HG02610 (cell line): ENCODE data around the gene TBC1D7.
"Not testable (repeated sequence)": the region's sequence is repeated elsewhere in the genome, so short reads cannot be mapped to it uniquely, and the experiment has no call there.

Experiments used
- ATAC-seq: cut with Tn5 transposase; IDR thresholded peaks from one replicate; pipeline ENCODE4 v1.9.1; 2021; ENCODE audit warnings: mild to moderate bottlenecking, moderate library complexity; ENCODE audit not compliant: unreplicated experiment

TBC1D7 gene

GRCh38 chr6:13326031-13326586 is 2.2 kb downstream of the TBC1D7 start:
- not testable (repeated sequence) for ATAC-seq

- ATAC-seq = no peak
Measured at GRCh38 chr6:13319891-13320564, 8.3 kb downstream of the TBC1D7 start.

DNA sequence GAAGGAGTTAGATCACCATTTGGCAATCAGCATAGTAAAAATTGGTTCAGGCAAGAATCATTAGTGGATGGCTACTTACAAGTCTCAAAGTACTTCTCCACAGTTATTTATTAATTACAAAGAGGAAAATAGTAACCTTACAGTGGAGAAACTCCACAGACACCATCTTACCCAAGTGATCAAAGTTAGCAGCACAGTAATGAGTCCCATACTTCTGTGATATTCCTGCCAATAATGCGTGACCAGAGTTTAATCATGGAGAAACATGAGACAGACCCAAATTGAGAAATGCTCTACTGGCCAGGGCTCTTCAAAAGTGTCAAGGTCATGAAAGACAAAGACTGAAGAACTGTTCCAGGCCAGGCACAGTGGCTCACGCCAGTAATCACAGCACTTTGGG is 9.5 kb downstream of the TBC1D7 start:
- no peak for ATAC-seq

DNA sequence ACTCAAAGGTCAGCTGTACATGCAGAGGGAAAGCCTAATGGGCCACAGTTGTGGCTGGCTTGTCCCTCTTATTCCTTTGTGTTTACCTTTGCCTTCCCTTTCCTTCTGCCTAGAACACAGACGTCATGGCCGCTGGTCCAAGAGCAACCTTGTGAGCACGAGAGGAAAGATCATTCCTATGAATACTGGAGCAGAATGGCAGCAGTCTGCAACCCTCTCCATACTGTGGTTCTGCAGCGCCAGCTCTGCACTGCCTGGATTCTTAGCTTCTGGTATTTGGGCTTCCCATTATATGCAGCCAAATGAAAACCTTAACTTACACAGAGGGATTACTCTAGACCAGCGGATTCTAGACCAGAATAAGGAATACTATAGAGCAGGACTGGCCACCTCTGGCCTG is 12.4 kb downstream of the TBC1D7 start:
- ATAC-seq = no peak

DNA sequence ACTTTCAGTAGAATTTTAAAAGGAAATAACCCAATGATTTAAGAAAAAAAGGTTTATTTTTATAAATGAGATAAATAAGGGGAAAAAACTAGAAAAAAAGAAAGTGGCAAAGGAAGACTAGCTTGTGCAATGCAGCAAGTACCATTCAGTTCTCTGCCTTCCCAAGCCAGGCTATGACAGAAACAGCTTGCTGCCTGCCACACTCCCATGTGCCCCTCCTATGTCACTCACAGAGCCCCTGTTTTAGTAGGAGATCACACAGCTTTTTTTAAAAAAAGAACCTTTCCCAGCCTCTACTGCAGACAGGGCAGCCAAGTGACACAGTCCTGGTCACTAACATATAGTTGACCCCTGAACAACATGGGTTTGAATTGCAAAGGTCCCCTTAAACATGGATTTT is 13.5 kb downstream of the TBC1D7 start:
- no peak for ATAC-seq

DNA sequence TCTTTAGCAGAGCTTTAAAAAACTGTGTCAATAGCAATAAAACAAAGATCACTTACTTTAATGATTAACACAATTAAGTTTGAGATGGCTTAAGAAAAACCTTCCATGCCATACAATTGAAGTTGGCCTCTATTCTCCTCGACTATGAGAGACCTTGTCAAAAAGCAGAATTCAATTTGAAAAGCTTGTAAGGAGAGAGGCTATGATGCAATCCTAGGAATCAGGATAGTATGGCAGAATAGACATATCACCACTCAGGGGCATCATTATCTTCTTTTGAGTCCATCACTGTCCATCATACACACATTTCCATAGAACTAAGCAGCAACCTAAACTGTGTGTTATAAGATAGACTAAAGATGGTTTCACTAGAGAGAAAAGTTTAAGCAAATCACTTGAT is 17.2 kb downstream of the TBC1D7 start:
- ATAC-seq = no peak

- no peak for ATAC-seq
Measured at GRCh38 chr6:13308332-13308731, 20.0 kb downstream of the TBC1D7 start.

DNA sequence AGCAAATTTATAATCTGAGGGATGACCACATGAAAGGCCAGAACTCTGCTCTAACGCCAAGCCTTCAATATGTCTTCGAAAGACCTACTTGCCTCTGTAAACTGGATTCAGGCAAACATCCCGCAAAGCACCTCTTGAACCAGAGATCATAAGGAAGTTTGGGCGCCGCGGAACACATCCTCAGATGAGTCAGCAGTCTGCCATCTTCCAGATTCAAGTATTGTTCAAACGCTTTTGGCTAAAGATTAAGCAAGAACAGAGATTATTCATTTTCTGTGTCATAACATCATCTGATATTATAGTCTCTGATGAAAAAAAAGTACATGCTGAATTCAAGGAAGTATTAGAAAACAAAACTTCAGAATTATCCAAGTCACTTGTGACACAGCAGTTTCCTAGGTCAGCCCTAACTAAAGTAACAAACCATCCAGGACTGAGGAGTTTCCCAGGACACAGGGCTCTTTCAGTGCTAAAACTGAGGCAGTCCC is 20.8 kb downstream of the TBC1D7 start:
- ATAC-seq = no peak

DNA sequence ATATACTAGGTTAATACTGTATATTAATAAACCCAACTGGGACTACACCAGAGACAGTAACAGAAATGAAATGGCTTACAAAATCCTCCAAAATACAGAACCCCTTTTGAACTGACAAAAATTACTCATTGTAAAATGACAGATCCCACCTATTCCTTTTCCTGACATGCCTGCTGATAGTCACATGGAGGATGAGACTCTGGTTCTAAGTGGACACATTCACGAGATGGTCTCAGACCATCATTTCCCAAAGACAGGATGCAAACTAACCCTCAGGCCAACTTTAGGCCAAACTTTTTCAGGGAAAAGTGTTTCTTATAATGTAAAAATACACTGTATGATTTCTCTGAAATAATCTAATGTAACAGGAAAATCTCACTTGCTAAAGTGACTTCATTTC is 22.5 kb downstream of the TBC1D7 start:
- ATAC-seq = no peak

- no peak for ATAC-seq
Measured at GRCh38 chr6:13305288-13305687, 23.0 kb downstream of the TBC1D7 start.

- ATAC-seq = peak; percentile 23
Measured at GRCh38 chr6:13304580-13305260, 23.6 kb downstream of the TBC1D7 start.

- no peak for ATAC-seq
Measured at GRCh38 chr6:13304101-13304500, 24.2 kb downstream of the TBC1D7 start.

- peak; percentile 47 for ATAC-seq
Measured at GRCh38 chr6:13303668-13304017, 24.7 kb downstream of the TBC1D7 start.

DNA sequence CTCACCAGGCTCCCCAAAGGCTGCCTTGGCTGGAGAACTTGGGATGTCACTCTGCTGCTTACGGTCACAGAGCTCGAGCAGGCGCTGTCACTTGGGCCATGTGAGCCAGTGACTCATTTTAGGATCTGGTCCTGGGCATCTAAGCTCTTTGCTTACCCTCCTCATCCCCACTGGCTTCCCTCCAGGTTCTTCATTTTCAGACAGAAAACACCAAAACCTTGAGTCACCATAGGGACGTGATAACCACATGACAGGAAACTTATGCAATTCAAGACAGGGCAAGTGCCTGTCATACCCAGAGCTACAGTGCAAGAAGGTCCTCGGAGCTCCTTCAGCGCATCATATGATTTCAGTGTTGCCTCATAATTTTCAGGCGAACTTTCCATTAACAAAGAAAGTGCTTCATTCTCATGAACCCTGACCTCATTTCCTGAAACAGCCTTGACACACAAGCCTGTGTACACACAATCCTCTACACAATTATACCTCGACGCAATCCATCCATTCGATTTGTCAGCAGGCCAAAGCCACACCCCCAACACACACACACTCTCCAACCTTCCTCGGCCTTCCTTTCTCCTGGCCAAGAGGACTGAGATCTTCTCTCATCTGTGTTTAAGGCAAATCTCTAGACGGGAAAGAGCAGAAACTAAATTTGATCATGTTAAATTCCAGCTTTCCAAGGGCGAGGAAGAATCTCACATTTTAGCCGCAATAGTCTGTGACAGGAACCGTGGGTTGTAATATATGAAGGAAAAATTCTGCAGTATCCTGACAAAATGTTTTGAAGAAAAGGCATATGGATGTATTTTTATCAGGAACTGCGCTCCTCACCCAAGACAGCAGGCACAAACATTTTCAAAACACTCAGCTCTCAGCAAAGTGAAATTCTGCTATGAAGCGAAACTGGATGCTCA is 25.3 kb downstream of the TBC1D7 start:
- ATAC-seq = peak; percentile 81

- ATAC-seq = no peak
Measured at GRCh38 chr6:13302291-13302690, 26.0 kb downstream of the TBC1D7 start.

DNA sequence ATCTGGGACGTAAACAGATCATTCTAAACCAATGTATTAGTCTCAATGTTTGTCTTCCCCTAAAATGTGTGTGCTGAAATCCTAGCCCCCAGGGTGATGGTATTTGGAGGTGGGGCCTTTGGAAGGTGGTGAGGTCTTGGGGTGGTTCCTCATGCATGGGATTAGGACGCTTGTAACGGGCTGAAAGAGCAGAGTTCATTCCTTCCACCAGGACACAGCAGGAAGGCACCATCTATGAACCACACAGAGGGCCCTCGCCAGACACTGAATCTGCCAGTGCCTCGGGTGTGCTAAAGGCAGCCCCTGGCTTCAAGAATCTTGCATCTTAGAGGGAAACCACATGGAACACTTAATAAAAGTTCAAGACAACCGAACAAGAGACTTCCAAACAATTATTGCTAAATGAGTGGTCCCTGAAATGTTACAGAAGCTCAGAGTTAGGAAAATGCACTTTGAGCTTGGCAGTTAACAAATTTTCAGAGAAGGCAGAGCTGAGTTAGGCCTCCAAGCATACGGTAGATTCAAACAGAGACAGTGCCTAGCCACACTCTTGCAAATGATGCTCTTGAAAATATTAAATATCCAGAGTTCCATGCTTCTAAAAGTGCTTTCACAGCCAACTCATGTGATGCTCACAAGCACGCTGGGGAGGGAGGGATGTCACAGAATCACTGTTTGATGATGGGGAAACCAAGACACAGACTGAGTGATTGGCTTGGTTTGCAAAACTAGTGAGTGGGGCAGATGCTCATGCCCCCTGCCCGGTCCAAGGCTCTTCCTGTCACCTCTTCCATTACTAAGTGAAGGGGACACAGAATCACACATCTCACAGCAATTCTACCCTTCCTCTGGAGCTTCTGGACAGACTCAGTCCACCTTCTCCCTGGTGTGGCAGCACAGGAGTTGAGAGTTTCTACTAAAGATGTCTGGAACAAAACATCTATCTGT is 27.4 kb downstream of the TBC1D7 start:
- ATAC-seq = no peak

DNA sequence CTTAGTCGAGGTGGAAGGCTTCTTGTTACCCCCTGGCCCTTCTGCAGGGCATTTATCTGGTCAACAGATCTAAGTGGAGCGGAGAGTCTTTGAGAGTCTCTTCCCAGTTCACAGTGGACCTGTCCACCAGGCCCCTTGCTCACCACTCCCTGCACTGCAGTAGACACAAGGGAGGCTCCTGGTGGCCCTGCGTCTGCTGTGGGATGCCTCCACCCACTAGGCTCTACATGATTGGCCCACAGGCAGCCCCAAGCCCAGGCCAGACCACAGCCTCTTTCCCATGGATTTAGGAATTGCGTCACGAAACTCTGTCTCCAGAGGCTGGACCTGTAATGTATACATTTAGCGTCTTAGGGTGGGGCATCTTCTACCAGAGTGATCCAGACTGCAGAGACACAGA is 28.4 kb downstream of the TBC1D7 start:
- ATAC-seq = no peak

DNA sequence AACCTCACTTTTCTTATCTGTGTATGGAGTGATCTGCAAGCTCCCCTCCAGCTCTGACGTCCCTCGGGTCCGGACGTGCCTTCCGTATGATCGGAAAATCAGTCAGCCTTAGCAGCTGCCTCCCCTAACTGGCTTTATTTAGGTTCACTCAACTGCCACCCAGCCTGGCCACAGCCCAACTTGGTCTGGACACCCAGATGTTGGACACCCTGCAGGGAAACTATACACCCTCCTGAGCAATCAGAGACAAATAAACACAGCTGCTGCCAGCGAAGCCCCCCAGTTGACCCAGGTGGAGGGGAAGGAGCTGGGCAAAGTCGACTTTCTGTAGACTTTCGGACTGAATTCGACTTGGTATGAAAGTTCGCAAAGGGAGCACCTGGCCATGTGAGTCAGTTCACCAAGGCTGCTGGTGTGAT is 28.9 kb downstream of the TBC1D7 start:
- no peak for ATAC-seq

DNA sequence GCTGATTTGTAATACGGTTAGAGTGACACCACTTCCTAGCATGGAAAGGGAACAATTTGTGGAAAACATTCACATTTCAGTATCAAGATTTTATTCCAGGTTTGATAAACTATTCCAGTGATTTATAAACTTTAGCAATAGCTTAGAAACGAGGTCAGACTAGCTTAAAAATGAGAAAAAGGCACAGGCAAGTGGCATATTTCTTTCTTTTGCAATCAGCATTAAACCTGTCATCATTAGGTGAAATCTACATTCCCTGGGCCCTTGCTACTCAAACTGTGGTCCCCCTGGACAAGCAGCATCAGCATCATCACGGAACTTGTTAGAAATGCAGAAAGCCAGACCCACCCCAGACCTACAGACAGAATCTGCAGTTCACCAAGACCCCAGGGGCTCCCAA is 29.9 kb downstream of the TBC1D7 start:
- no peak for ATAC-seq

DNA sequence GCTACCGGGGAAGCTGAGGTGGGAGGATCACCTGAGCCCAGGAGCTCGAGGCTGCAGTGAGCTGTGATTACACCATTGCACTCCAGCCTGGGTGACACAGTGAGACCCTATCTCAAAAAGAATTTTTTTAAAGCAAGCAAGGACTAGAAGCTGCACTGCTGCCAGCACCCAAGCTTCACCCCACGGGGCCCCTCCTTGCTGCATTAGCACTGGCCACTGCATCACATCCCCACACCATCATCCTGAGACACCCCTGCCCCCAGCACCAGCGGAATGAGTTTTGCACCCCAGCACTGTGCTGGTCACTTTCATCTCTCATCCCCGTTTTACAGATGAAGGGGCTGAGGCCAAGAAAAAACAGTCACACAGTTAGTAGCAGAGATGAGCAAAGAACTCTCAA is 30.9 kb downstream of the TBC1D7 start:
- no peak for ATAC-seq
